Ramos (cell line): ENCODE results near the gene HTT-AS.

Experiments used
- in situ Hi-C: fragments of 300-500 bp; cut with MboI; formaldehyde crosslinking; loops from one replicate; pipeline ENCODE4 v1.14.3; 2022; ENCODE audit warnings: low sequenced_read_pairs; ENCODE audit not compliant: unreplicated experiment

Gene HTT-AS

DNA sequence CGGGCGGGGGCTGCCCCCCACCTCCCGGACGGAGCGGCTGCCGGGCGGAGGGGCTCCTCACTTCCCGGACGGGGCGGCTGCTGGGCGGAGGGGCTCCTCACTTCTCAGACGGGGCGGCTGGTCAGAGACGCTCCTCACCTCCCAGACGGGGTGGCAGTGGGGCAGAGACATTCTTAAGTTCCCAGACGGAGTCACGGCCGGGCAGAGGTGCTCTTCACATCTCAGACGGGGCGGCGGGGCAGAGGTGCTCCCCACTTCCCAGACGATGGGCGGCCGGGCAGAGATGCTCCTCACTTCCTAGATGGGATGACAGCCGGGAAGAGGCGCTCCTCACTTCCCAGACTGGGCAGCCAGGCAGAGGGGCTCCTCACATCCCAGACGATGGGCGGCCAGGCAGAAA is 20.4 kb upstream of the HTT-AS start:
- in situ Hi-C loops: loop anchor here (25.0 kb wide), 1 partner anchor 1382 kb away; the partner anchor contains the start of genes SLBP, TACC3 and TMEM129

DNA sequence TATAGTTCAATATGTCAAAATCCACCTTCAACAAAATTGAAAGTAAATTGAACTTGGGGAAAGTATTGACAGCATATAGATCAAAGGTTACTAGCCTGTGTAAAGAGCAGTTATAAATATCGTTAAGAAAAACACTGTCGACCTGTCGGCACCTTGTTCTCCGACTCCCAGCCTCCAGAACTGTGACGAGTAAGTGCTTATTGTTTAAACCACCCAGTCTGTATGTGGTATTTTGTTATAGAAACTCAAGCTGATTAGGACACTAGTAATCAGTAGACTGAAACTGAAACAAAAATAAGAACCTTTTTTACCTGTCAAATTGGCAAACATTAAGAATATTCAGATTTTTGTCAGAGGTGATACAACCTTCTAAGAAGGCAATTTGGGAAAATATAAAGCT is 17.1 kb upstream of the HTT-AS start:
- in situ Hi-C loops: loop anchor here (25.0 kb wide), 1 partner anchor 1379 kb away; the partner anchor contains the start of genes SLBP, TACC3 and TMEM129

DNA sequence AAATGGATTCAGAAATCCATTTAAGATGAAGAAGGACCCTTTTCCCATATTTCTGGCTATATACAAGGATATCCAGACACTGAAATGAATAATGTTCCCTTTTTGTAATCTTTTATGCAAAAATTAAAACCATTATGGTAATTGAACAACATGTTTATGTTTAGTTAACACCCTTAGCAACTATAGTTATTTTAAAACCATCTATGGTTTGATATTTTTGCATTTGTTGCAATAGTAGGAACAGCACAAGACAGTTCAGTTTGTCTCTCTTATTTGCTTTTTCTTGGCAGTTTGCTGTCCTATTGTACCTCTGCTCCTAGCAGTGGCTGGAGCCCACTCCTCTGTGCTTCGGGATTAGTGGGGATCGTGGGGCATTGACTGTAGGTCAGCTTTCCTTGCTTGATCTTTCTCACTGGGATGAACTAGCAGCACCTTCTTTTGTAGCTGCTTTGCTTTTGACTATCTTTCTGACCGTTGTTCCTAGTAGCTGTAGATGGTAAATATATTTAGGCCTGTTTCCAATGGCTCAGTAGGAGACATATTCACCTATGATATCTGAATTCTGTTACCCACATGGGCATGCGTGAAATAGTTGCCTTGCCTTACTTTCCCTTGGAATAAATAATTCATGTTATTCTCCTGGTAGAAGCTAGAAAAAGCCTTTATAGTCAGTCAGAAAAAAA is 12.9 kb upstream of the HTT-AS start:
- in situ Hi-C loops: loop anchor here (25.0 kb wide), 1 partner anchor 1375 kb away; the partner anchor contains the start of genes SLBP, TACC3 and TMEM129

DNA sequence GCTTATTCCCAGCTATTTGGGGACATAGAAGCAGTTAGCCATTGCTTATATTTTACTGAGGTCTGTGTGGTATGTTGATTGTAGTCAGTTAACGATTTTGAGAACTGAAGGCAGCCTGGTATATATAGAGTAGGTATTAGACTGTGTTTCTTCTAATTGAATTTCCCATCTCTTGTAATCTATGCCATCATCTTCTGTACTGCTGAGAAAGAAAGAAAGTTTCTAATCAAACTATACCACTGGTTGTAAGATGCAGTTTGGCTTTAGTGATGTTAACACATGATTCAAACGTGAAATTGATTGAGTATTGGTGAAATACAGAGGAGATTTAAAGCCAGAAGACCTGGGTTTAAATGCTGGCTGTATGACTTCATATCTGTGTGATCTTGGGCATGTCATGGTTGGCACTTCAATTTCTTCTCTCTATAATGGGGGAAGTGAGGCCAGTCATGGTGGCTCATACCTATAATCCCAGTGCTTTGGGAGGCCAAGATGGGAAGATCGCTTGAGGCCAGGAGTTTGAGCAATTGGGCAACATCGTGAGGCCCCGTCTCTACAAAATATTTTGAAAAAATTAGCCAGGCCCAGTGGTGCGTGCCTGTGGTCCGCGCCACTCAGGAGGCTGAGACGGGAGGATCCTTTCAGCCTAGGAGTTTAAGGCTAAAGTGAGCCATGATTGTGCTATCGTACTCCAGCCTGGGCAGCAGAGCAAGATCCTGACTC is 11.8 kb upstream of the HTT-AS start:
- in situ Hi-C loops: loop anchor here (25.0 kb wide), 1 partner anchor 1374 kb away; the partner anchor contains the start of genes SLBP, TACC3 and TMEM129

DNA sequence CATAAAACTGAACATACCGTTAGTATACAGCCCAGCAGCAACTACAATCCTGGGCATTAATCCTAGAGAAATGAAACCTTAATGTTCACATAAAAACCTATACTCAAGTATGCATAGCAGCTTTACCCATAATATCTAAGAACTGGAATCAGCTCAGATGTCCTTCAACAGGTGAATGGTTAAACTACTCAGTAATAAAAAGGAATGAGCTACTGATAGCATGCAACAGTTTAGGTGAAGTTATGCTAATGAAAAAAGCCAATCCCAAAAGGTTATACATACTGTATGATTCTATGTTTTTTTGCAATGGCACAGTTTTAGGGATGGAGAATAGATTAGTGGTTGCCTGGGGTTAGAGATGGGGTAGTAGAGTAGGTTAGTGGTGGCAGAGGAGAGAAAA is 9.4 kb upstream of the HTT-AS start:
- in situ Hi-C loops: loop anchor here (25.0 kb wide), 1 partner anchor 1371 kb away; the partner anchor contains the start of genes SLBP, TACC3 and TMEM129

DNA sequence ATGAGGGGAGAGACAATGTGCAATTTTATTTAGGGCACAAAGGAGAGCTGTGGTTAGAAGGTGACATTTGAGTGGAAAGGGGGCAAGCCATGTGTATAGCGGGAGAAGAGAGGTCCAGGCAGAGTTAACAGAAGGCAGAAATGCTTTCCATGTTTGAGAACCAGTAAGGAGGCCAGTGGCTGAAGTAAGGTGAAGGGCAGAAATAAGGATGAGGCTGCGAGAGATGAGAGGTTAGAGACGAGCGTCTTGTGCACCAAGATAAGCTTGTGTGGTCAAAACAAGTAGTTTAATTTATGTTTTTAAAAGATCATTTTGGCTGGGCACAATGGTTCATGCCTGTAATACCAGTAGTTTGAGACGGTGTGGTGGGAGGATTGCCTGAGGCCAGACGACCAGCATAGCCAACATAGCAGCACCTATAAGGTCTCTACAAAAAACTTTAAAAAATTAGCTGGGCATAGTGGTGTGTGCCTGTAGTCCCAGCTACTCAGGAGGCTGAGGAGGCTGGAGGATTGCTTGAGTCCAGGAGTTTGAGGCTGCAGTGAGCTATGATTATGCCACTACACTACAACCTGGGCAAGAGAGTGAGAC is 8.7 kb upstream of the HTT-AS start:
- in situ Hi-C loops: loop anchor here (25.0 kb wide), 1 partner anchor 1371 kb away; the partner anchor contains the start of genes SLBP, TACC3 and TMEM129

DNA sequence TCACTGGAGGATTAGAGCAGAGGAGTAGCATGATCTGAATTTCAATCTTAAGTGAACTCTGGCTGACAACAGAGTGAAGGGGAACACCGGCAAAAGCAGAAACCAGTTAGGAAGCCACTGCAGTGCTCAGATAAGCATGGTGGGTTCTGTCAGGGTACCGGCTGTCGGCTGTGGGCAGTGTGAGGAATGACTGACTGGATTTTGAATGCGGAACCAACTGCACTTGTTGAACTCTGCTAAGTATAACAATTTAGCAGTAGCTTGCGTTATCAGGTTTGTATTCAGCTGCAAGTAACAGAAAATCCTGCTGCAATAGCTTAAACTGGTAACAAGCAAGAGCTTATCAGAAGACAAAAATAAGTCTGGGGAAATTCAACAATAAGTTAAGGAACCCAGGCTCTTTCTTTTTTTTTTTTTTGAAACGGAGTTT is 5.4 kb upstream of the HTT-AS start:
- in situ Hi-C loops: loop anchor here (25.0 kb wide), 1 partner anchor 1367 kb away; the partner anchor contains the start of genes SLBP, TACC3 and TMEM129

DNA sequence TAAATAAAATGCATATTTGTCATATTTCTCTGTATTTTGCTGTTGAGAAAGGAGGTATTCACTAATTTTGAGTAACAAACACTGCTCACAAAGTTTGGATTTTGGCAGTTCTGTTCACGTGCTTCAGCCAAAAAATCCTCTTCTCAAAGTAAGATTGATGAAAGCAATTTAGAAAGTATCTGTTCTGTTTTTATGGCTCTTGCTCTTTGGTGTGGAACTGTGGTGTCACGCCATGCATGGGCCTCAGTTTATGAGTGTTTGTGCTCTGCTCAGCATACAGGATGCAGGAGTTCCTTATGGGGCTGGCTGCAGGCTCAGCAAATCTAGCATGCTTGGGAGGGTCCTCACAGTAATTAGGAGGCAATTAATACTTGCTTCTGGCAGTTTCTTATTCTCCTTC is 3.5 kb upstream of the HTT-AS start:
- in situ Hi-C loops: loop anchor here (25.0 kb wide), 1 partner anchor 1365 kb away; the partner anchor contains the start of genes SLBP, TACC3 and TMEM129

DNA sequence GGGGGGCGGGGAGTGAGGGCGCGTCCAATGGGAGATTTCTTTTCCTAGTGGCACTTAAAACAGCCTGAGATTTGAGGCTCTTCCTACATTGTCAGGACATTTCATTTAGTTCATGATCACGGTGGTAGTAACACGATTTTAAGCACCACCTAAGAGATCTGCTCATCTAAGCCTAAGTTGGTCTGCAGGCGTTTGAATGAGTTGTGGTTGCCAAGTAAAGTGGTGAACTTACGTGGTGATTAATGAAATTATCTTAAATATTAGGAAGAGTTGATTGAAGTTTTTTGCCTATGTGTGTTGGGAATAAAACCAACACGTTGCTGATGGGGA is 1.3 kb upstream of the HTT-AS start:
- in situ Hi-C loops: loop anchor here (25.0 kb wide), 1 partner anchor 1363 kb away; the partner anchor contains the start of genes SLBP, TACC3 and TMEM129

DNA sequence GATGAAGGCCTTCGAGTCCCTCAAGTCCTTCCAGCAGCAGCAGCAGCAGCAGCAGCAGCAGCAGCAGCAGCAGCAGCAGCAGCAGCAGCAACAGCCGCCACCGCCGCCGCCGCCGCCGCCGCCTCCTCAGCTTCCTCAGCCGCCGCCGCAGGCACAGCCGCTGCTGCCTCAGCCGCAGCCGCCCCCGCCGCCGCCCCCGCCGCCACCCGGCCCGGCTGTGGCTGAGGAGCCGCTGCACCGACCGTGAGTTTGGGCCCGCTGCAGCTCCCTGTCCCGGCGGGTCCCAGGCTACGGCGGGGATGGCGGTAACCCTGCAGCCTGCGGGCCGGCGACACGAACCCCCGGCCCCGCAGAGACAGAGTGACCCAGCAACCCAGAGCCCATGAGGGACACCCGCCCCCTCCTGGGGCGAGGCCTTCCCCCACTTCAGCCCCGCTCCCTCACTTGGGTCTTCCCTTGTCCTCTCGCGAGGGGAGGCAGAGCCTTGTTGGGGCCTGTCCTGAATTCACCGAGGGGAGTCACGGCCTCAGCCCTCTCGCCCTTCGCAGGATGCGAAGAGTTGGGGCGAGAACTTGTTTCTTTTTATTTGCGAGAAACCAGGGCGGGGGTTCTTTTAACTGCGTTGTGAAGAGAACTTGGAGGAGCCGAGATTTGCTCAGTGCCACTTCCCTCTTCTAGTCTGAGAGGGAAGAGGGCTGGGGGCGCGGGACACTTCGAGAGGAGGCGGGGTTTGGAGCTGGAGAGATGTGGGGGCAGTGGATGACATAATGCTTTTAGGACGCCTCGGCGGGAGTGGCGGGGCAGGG is 711 bp upstream of the HTT-AS start:
- in situ Hi-C loops: loop anchor here (25.0 kb wide), 1 partner anchor 1363 kb away; the partner anchor contains the start of genes SLBP, TACC3 and TMEM129

DNA sequence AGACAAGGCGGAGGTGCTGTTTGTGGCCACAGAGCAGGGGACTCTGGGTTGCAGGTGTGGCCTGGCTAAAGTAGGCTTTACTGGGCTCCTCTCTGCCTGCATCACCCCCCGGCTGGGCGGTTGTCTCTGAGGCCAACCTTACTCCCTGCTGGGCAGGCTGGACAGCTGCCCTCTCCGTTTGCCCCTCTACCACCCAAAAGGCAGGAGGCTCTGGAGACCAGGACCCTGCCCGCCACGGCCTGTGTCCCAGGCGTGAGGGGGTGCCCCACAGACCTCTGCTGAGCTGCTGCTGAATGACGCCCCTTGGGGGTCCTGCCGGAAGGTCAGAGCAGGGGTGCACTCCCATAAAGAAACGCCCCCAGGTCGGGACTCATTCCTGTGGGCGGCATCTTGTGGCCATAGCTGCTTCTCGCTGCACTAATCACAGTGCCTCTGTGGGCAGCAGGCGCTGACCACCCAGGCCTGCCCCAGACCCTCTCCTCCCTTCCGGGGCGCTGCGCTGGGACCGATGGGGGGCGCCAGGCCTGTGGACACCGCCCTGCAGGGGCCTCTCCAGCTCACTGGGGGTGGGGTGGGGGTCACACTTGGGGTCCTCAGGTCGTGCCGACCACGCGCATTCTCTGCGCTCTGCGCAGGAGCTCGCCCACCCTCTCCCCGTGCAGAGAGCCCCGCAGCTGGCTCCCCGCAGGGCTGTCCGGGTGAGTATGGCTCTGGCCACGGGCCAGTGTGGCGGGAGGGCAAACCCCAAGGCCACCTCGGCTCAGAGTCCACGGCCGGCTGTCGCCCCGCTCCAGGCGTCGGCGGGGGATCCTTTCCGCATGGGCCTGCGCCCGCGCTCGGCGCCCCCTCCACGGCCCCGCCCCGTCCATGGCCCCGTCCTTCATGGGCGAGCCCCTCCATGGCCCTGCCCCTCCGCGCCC is 920 bp downstream of the HTT-AS start:
- in situ Hi-C loops: no loop called here

DNA sequence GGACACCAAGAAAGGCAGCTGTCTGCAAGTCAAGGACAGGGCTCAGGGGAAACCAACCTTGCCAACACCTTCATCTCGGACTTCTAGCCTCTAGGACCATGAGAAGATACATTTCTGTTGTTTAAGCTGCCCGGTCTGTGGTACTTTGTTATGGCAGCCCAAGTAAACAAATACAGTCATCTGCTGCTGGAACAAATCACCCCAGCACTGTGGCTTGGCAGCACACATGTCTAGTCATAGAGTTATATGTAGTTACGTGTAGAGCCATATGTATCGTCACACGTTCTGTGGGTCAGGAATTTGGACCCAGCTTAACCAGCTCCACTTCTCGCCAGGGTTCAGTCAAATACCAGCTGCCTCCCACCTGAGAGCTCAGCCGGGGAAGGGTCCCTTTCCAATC is 2.5 kb downstream of the HTT-AS start:
- in situ Hi-C loops: no loop called here

DNA sequence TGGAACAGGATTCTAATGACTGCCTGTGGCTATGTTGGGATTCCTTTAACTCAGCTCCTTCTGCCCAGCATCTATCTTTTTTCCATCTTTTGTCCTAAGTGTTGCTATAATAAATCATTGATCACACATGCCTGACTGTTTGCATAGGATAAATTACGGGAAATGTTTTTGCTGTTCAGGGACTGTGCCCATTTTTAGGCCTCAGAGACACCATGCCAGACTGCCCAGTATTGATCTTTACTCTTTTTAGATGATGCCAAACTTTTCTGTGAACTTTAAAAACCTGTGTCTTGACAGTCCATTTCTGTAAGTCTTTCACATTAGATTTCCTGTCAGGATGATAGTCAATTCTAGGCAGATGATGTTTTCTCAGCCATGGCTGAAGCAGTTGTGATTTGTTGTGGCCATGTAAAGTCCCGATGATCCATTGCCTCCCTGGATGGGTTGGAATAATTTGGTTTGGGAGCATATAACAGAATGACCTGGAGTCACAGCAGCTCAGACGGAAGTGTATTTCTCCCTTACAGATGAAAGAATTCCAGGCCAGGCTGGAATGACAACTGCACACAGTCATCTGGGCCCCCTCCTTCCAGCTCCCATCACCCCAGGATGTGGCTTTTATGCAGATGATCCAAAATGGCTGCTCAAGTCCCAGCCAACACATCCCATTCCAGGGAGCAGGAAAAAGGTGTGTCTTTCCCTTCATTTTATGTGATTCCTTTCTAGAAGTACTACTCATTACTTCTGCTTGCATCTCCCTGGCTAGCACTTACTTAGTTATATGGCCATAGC is 3.4 kb downstream of the HTT-AS start:
- in situ Hi-C loops: no loop called here

DNA sequence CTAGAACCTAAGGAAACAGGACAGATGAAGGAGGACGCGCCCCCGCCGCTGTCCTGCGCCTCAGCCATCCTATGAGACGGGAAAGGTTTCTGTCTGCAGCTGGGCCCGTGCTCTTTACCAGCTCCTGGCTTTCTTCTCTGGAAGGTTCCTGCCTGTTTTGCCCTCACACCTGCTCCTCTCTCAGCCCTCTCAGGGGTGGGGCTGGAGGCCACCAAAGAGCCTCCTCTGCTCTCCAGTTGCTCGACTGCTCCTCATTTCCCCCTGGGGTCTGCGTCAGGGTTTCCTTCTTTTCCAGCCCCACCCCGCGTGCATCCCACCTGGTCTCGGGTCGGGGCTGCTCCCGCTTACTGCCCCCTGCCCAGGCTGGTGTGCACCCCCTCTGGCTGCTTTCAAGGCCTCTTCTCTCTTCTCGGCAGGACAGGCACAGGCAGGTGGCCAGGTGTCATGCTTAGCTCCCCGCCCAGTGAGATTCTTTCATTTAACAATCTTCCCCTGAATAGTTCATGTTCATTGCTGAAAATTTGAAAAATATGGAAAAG is 4.6 kb downstream of the HTT-AS start:
- in situ Hi-C loops: no loop called here

DNA sequence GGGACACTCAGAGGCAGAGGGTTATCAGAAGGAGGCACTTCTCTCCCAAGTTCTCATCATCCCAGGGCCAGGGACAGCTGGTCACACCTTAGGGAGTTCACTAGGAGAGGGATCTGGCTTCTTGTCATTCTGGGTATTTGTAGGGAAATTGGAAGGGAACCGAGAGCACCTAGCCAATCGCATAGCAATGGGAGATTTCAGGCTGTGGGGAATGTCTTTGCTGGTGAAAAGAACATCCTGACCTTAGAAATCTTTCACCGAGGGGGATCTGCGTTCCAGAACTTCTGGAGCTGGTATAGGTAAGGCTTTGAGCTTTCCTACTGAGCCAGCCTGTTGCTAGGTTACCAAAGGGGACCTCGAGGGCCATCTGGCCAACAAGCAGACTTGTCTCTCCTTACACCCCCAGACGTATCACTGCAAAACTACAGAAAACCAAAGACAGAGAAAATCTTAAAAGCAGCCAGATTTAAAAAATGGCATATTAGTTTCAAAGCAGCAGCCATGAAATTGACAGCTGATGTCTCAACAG is 6.8 kb downstream of the HTT-AS start:
- in situ Hi-C loops: no loop called here

DNA sequence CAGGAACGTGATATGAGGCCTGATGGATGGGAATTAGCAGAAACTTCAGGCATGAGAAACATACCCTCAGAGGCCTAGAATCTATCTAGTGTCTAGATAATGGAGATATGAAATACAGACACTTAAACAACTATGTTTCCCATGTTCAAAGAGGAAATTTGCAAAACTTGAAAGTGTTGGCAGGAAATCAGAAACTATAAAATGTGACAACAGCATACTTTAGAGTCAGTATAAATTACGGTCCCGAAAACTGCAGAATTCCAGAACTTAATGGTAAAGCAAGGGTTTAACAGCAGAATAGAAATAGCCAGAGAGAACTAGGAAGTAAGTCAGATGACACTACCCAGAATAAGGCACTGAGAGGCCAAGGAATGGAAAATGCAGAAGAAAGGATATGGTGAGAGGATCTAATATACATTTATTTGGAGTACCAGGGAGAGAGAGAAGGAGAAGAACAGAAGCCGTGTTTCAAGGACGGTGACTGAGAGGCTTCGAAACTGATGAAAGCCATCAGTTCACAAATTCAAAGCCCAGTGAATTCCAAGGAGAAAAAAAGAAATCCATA is 7.4 kb downstream of the HTT-AS start:
- in situ Hi-C loops: no loop called here

DNA sequence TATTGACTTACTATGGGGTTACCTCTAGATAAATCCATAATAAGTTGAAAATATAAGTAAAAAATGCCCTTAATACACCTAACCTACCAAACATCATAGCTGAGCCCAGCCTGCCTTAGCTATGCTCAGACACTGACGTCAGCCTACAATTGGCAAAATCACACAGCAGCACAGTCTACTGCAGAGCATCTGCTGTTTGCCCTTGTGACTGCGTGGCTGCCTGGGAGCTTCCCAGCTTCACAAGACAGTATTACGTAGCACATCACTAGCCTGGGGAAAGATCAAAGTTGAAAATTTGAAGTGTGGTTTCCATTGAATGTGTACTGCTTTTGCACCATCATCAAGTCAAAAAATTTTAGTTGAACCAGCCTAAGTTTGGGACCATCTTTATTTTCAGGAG is 8.8 kb downstream of the HTT-AS start:
- in situ Hi-C loops: no loop called here
